Activated B cell treated with CpG ODN at 0.5 μM for 24 hours (primary cell): ENCODE measurements around the gene C9orf153. TPM values are rescaled to one million over a fixed set of nuclear protein-coding genes. Genes with fewer than 3 reads are reported as not detected.

Experiments
- ATAC-seq: fragments of 200-7000 bp; cut with Tn5 transposase; one replicate; pipeline ENCODE4 v1.10.0; 2021; ENCODE audit warnings: low read depth, mild to moderate bottlenecking, moderate library complexity
- CTCF ChIA-PET: fragments of 350-600 bp; sonication (Branson Sonifier 250); formaldehyde crosslinking; loops from one replicate; lab custom pipeline; 2021; ENCODE audit warnings: antibody characterized with exemption; lab: Charles Lee
- POLR2A ChIA-PET: fragments of 350-600 bp; sonication (Branson Sonifier 250); formaldehyde crosslinking; loops from one replicate; lab custom pipeline; 2021; ENCODE audit warnings: antibody characterized with exemption; lab: Charles Lee
- DNase-seq: peaks from one replicate; pipeline ENCODE4 v3.0.0; 2022
- H3K27ac Mint-ChIP-seq: one replicate; pipeline ENCODE4 v1.8.0; 2020; ENCODE audit warnings: mixed read lengths
- H3K27me3 Mint-ChIP-seq: one replicate; pipeline ENCODE4 v1.8.0; 2021; ENCODE audit warnings: mixed read lengths
- H3K36me3 Mint-ChIP-seq: one replicate; pipeline ENCODE4 v1.8.0; 2021; ENCODE audit warnings: low read depth, mixed read lengths
- H3K4me1 Mint-ChIP-seq: one replicate; pipeline ENCODE4 v1.8.0; 2021; ENCODE audit warnings: mixed read lengths
- H3K4me3 Mint-ChIP-seq: one replicate; pipeline ENCODE4 v1.8.0; 2020; ENCODE audit warnings: mild to moderate bottlenecking, mixed read lengths
- H3K9me3 Mint-ChIP-seq: one replicate; pipeline ENCODE4 v1.8.0; 2020; ENCODE audit warnings: mixed read lengths
- intact Hi-C: fragments of 100-400 bp; cut with micrococcal nuclease; formaldehyde crosslinking; loops from one replicate; pipeline ENCODE4 v1.15.1; 2024
- total RNA-seq: library from RNA; stranded (reverse); gene quantifications from 2 replicates; pipeline ENCODE4 v1.2.3, GENCODE V29; 2022
- TF ChIP-seq, protein P1 (sequence below): fragments of 200-600 bp; IDR thresholded peaks from one replicate; pipeline ENCODE4 v1.8.0; 2022; ENCODE audit warnings: antibody characterized with exemption, mild to moderate bottlenecking

The C9orf153 gene
- total RNA-seq, 1 donor from 2014 or later, result 0.18 TPM

- ATAC-seq, result no peak
- no peak overlapping the region for H3K27ac Mint-ChIP-seq
- no peak overlapping the region for H3K4me3 Mint-ChIP-seq
- TF ChIP-seq, protein P1, sequence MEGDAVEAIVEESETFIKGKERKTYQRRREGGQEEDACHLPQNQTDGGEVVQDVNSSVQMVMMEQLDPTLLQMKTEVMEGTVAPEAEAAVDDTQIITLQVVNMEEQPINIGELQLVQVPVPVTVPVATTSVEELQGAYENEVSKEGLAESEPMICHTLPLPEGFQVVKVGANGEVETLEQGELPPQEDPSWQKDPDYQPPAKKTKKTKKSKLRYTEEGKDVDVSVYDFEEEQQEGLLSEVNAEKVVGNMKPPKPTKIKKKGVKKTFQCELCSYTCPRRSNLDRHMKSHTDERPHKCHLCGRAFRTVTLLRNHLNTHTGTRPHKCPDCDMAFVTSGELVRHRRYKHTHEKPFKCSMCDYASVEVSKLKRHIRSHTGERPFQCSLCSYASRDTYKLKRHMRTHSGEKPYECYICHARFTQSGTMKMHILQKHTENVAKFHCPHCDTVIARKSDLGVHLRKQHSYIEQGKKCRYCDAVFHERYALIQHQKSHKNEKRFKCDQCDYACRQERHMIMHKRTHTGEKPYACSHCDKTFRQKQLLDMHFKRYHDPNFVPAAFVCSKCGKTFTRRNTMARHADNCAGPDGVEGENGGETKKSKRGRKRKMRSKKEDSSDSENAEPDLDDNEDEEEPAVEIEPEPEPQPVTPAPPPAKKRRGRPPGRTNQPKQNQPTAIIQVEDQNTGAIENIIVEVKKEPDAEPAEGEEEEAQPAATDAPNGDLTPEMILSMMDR, result no peak
- intact Hi-C loops, result no loop called here
- no peaks in the 10 kb centered on the region for H3K4me1 Mint-ChIP-seq
- peaks cover 5% of the 10 kb centered on the region for H3K27me3 Mint-ChIP-seq
- ChIA-PET CTCF (no interaction called here), POLR2A (no interaction called here)
- no peaks in the 10 kb centered on the region for H3K36me3 Mint-ChIP-seq
- DNase-seq, result no peak
- no peaks in the 10 kb centered on the region for H3K9me3 Mint-ChIP-seq
Measured at GRCh38 chr9:86219606-86220005, 39.9 kb downstream of the C9orf153 start.

GRCh38 chr9:86217076-86217755 is 42.2 kb downstream of the C9orf153 start:
- TF ChIP-seq, protein P1, result no peak
- no peak overlapping the region for H3K4me3 Mint-ChIP-seq

GRCh38 chr9:86207193-86207592 is 52.3 kb downstream of the C9orf153 start:
- CTCF ChIA-PET, result no interaction called here
- no peaks in the 10 kb centered on the region for H3K36me3 Mint-ChIP-seq
- intact Hi-C loops, result no loop called here
- POLR2A ChIA-PET, result no interaction called here
- H3K4me1 Mint-ChIP-seq, result no peaks in the 10 kb centered on the region
- no peak overlapping the region for H3K27ac Mint-ChIP-seq
- H3K27me3 Mint-ChIP-seq, result peaks cover 5% of the 10 kb centered on the region
- H3K9me3 Mint-ChIP-seq, result no peaks in the 10 kb centered on the region
- no peak for ATAC-seq
- no peak overlapping the region for H3K4me3 Mint-ChIP-seq
- no peak for DNase-seq
- TF ChIP-seq, protein P1, result no peak

More at GRCh38 chr9:86217076-86217755, 42.2 kb downstream of the C9orf153 start:
- Mint-ChIP-seq H3K36me3 (no peaks in the 10 kb centered on the region), H3K27ac (no peak overlapping the region), H3K27me3 (peaks cover 2% of the 10 kb centered on the region), H3K4me1 (no peaks in the 10 kb centered on the region), H3K9me3 (no peaks in the 10 kb centered on the region)
- ChIA-PET CTCF (no interaction called here), POLR2A (no interaction called here)
- DNase-seq (no peak), ATAC-seq (no peak)
- intact Hi-C loops, result no loop called here

GRCh38 chr9:86202338-86202882 is 57.0 kb downstream of the C9orf153 start:
- H3K4me3 Mint-ChIP-seq, result no peak overlapping the region
- no peak for ATAC-seq
- TF ChIP-seq, protein P1, result peak; percentile 38
- POLR2A ChIA-PET, result interaction anchor here (0.6 kb wide), 1 partner anchor 14 kb away, joined by 6 read pairs; no protein-coding TSS in a partner anchor
- no peaks in the 10 kb centered on the region for H3K9me3 Mint-ChIP-seq
- peaks cover 10% of the 10 kb centered on the region for H3K27me3 Mint-ChIP-seq
- no peak overlapping the region for H3K27ac Mint-ChIP-seq
- intact Hi-C loops, result no loop called here
- CTCF ChIA-PET, result interaction anchor here (0.6 to 2.0 kb wide), 14 partner anchors 9 to 1123 kb away, joined by 3 to 7 read pairs (median 3); no protein-coding TSS in a partner anchor
- no peaks in the 10 kb centered on the region for H3K36me3 Mint-ChIP-seq
- no peak for DNase-seq
- no peaks in the 10 kb centered on the region for H3K4me1 Mint-ChIP-seq
